ENCODE data around the gene NMT2. TPM values are rescaled to one million over a fixed set of nuclear protein-coding genes. Genes with fewer than 3 reads are reported as not detected.

Gene NMT2
- total and polyA plus RNA-seq, 7 donors, result 11.1 to 23.3 (median 16.1) TPM

- WGBS, 2 donors, result 87 to 91% methylated on average over 2 of the region's 2 CpGs
Measured at GRCh38 chr10:15060638-15061037, 107.9 kb downstream of the NMT2 start.

GRCh38 chr10:15059914-15060313 lies 108.6 kb downstream of the NMT2 start:
- H3K27ac ChIP-seq, result no peak overlapping the region
- no peak for DNase-seq
- H3K9me3 ChIP-seq, result peaks cover 0 to 8% (median 4%) of the 10 kb centered on the region in 4 donors
- intact Hi-C loops (cut with DNase I), result no loop called here
- TF ChIP-seq POLR2AphosphoS5 (IDR thresholded peaks at IDR 0.05), result no peak
- TF ChIP-seq CTCF (IDR thresholded peaks at IDR 0.05), result no peak
- H3K4me1 ChIP-seq, result no peaks in the 10 kb centered on the region
- H3K36me3 ChIP-seq, result no peaks in the 10 kb centered on the region
- 84 to 93% methylated on average over 4 of the region's 4 CpGs for WGBS, 2 donors
- H3K27me3 ChIP-seq, result no peaks in the 10 kb centered on the region
- H3K4me3 ChIP-seq, result no peak overlapping the region

More at GRCh38 chr10:15060638-15061037, 107.9 kb downstream of the NMT2 start:
- no peak overlapping the region for H3K27ac ChIP-seq
- H3K4me3 ChIP-seq, result no peak overlapping the region
- intact Hi-C loops (cut with DNase I), result no loop called here
- H3K27me3 ChIP-seq, result no peaks in the 10 kb centered on the region
- H3K36me3 ChIP-seq, result no peaks in the 10 kb centered on the region
- H3K4me1 ChIP-seq, result no peaks in the 10 kb centered on the region
- DNase-seq, result no peak
- H3K9me3 ChIP-seq, result peaks cover 0 to 8% (median 4%) of the 10 kb centered on the region in 4 donors
- no peak for TF ChIP-seq CTCF (IDR thresholded peaks at IDR 0.05)
- TF ChIP-seq POLR2AphosphoS5 (IDR thresholded peaks at IDR 0.05), result no peak
- no peak for TF ChIP-seq POLR2A (IDR thresholded peaks at IDR 0.05)
- no peak for TF ChIP-seq EP300 (IDR thresholded peaks at IDR 0.05)

- 53 to 71% methylated on average over 1 of the region's 1 CpG for WGBS, 2 donors
Measured at GRCh38 chr10:15058689-15059088, 109.8 kb downstream of the NMT2 start.

More at GRCh38 chr10:15058689-15059088, 109.8 kb downstream of the NMT2 start:
- no peak overlapping the region for H3K27ac ChIP-seq
- intact Hi-C loops (cut with DNase I), result no loop called here
- TF ChIP-seq POLR2AphosphoS5 (IDR thresholded peaks at IDR 0.05) (no peak), POLR2A (IDR thresholded peaks at IDR 0.05) (no peak), CTCF (IDR thresholded peaks at IDR 0.05) (no peak), EP300 (IDR thresholded peaks at IDR 0.05) (no peak)
- peaks cover 0 to 8% (median 4%) of the 10 kb centered on the region in 4 donors for H3K9me3 ChIP-seq
- no peaks in the 10 kb centered on the region for H3K4me1 ChIP-seq
- no peaks in the 10 kb centered on the region for H3K36me3 ChIP-seq
- H3K27me3 ChIP-seq, result no peaks in the 10 kb centered on the region
- no peak overlapping the region for H3K4me3 ChIP-seq
- DNase-seq, result no peak

Small RNA genes lying within 50 kb of the gene (small RNA-seq; reads per million reads assigned to genes)
- 0 reads per million in 3 donors for gene AL590365.1

Other genes starting within 250 kb of the NMT2 start
- 10 to 100 TPM in 2 of 4 donors, 1 to 10 TPM in 2; 9.7 to 17.5 (median 10.0) TPM for gene DCLRE1C, start 214.6 kb downstream of the NMT2 start, total RNA-seq
- gene DCLRE1C, start 214.6 kb downstream of the NMT2 start, polyA plus RNA-seq, result 1 to 10 TPM; 5.4 to 9.9 (median 5.5) TPM
- gene MEIG1, start 209.3 kb downstream of the NMT2 start, total RNA-seq, result 1 to 10 TPM in 1 of 4 donors, not detected in 3; 1.3 TPM
- gene MEIG1, start 209.3 kb downstream of the NMT2 start, polyA plus RNA-seq, result not detected
- under 1 TPM in 2 of 4 donors, not detected in 2; 0.49 to 0.71 TPM for gene OLAH, start 124.8 kb downstream of the NMT2 start, total RNA-seq
- under 1 TPM in 1 of 3 donors, not detected in 2; 0.63 TPM for gene OLAH, start 124.8 kb downstream of the NMT2 start, polyA plus RNA-seq
- not detected for gene ACBD7, start 79.9 kb downstream of the NMT2 start, total RNA-seq
- under 1 TPM in 1 of 3 donors, not detected in 2; 0.57 TPM for gene ACBD7, start 79.9 kb downstream of the NMT2 start, polyA plus RNA-seq
- gene RPP38, start 71.3 kb downstream of the NMT2 start, total RNA-seq, result 10 to 100 TPM in 3 of 4 donors, 1 to 10 TPM in 1; 8.7 to 29.5 (median 15.6) TPM
- 10 to 100 TPM; 15.6 to 19.2 (median 18.7) TPM for gene RPP38, start 71.3 kb downstream of the NMT2 start, polyA plus RNA-seq
- gene FAM171A1, start 202.6 kb upstream of the NMT2 start, total RNA-seq, result 1 to 10 TPM; 4.3 to 9.7 (median 6.4) TPM
- gene FAM171A1, start 202.6 kb upstream of the NMT2 start, polyA plus RNA-seq, result 10 to 100 TPM in 1 of 3 donors, 1 to 10 TPM in 2; 6.7 to 29.0 (median 7.2) TPM

Data from sigmoid colon (tissue), 7 donors.